ENCODE data around the gene COL23A1. TPM values are rescaled to one million over a fixed set of nuclear protein-coding genes. Genes with fewer than 3 reads are reported as not detected.
A peak's percentile ranks its signal among the peaks of the same experiment; 100 is the strongest.

COL23A1 gene
- total and polyA plus RNA-seq, 2 of the 13 experiments (the other 11 are each of a cell fraction or from before 2014, with no cell fraction given): not detected

GRCh38 chr5:178232920-178233429, 357.2 kb downstream of the COL23A1 start (continued):
- TF ChIP-seq UBTF (CRISPR knock-in tag; IDR thresholded peaks at IDR 0.05) (no peak), KAT8 (CRISPR knock-in tag; IDR thresholded peaks at IDR 0.05) (0 out of 2 replicates have a peak, but pooled peaks have one; percentile 5), ZNF672 (CRISPR knock-in tag; IDR thresholded peaks at IDR 0.05) (no peak), RFX3 (CRISPR knock-in tag; IDR thresholded peaks at IDR 0.05) (no peak), SALL2 (CRISPR knock-in tag; IDR thresholded peaks at IDR 0.05) (no peak), ZNF609 (CRISPR knock-in tag; IDR thresholded peaks at IDR 0.05; ENCODE audit: borderline replicate concordance) (no peak), ZNF33A (CRISPR knock-in tag; IDR thresholded peaks at IDR 0.05; ENCODE audit: borderline replicate concordance) (no peak), ARHGAP35 (CRISPR knock-in tag; IDR thresholded peaks at IDR 0.05; ENCODE audit: borderline replicate concordance) (no peak), ZBTB3 (CRISPR knock-in tag; IDR thresholded peaks at IDR 0.05; ENCODE audit: borderline replicate concordance, low read depth) (no peak), ELF3 (CRISPR knock-in tag; IDR thresholded peaks at IDR 0.05) (no peak), ZNF572 (CRISPR knock-in tag; IDR thresholded peaks at IDR 0.05) (no peak), KMT2A (CRISPR knock-in tag; IDR thresholded peaks at IDR 0.05) (no peak), NR2F1 (CRISPR knock-in tag; IDR thresholded peaks at IDR 0.05) (no peak), ZNF326 (CRISPR knock-in tag; IDR thresholded peaks at IDR 0.05; ENCODE audit: borderline replicate concordance) (no peak), YEATS2 (CRISPR knock-in tag; IDR thresholded peaks at IDR 0.05; ENCODE audit: borderline replicate concordance) (0 out of 2 replicates have a peak, but pooled peaks have one; percentile 46), NFATC3 (CRISPR knock-in tag; IDR thresholded peaks at IDR 0.05) (no peak)
- TF ChIP-seq, protein P1, sequence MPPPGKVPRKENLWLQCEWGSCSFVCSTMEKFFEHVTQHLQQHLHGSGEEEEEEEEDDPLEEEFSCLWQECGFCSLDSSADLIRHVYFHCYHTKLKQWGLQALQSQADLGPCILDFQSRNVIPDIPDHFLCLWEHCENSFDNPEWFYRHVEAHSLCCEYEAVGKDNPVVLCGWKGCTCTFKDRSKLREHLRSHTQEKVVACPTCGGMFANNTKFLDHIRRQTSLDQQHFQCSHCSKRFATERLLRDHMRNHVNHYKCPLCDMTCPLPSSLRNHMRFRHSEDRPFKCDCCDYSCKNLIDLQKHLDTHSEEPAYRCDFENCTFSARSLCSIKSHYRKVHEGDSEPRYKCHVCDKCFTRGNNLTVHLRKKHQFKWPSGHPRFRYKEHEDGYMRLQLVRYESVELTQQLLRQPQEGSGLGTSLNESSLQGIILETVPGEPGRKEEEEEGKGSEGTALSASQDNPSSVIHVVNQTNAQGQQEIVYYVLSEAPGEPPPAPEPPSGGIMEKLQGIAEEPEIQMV (CRISPR knock-in tag; IDR thresholded peaks at IDR 0.05; ENCODE audit: low read depth): 0 out of 2 replicates have a peak, but pooled peaks have one; percentile 14
